HG02610 (cell line): ENCODE data around the gene DEDD2.
A peak's percentile ranks its signal among the peaks of the same experiment; 100 is the strongest.
"Not testable (repeated sequence)": the region's sequence is repeated elsewhere in the genome, so short reads cannot be mapped to it uniquely, and the experiment has no call there.

ENCODE experiments used
- ATAC-seq: cut with Tn5 transposase; IDR thresholded peaks from one replicate; pipeline ENCODE4 v1.9.1; 2021; ENCODE audit warnings: mild to moderate bottlenecking, moderate library complexity; ENCODE audit not compliant: unreplicated experiment

Gene DEDD2

GRCh38 chr19:42217520-42218437, at the start of gene DEDD2:
DEDD2 (minus strand) TSS chr19:42217677; CDS start chr19:42217007, 670 bp downstream.
- ATAC-seq = peak; percentile 81

DNA sequence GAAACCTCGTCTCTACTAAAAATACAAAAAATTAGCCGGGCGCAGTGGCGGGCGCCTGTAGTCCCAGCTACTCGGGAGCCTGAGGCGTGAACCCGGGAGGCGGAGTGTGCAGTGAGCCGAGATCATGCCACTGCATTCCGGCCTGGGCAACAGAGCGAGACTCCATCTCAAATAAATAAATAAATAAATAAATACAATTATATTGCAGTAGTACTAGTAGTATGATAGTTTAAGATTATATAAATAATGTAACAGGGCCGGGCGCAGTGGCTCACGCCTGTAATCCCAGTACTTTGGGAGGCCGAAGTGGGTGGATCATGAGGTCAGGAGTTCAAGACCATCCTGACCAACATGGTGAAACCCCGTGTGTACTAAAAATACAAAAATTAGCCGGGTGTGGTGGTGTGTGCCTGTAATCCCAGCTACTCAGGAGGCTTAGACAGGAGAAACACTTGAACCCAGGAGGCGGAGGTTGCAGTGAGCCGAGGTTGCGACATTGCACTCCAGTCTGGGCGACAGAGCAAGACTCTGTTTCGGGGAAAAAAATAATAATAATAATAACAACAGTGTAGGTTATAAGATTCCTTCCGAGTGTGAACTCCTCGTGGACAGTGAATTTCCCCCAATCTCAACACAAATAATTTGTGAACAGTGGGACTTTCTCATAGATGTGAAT, 49.6 kb upstream of the DEDD2 start:
- ATAC-seq = not testable (repeated sequence)

- ATAC-seq = not testable (repeated sequence)
Observed at GRCh38 chr19:42266105-42266504, 48.6 kb upstream of the DEDD2 start.

GRCh38 chr19:42261763-42262162, 44.3 kb upstream of the DEDD2 start:
- no peak for ATAC-seq

GRCh38 chr19:42257842-42258241, 40.4 kb upstream of the DEDD2 start:
- ATAC-seq = not testable (repeated sequence)

DNA sequence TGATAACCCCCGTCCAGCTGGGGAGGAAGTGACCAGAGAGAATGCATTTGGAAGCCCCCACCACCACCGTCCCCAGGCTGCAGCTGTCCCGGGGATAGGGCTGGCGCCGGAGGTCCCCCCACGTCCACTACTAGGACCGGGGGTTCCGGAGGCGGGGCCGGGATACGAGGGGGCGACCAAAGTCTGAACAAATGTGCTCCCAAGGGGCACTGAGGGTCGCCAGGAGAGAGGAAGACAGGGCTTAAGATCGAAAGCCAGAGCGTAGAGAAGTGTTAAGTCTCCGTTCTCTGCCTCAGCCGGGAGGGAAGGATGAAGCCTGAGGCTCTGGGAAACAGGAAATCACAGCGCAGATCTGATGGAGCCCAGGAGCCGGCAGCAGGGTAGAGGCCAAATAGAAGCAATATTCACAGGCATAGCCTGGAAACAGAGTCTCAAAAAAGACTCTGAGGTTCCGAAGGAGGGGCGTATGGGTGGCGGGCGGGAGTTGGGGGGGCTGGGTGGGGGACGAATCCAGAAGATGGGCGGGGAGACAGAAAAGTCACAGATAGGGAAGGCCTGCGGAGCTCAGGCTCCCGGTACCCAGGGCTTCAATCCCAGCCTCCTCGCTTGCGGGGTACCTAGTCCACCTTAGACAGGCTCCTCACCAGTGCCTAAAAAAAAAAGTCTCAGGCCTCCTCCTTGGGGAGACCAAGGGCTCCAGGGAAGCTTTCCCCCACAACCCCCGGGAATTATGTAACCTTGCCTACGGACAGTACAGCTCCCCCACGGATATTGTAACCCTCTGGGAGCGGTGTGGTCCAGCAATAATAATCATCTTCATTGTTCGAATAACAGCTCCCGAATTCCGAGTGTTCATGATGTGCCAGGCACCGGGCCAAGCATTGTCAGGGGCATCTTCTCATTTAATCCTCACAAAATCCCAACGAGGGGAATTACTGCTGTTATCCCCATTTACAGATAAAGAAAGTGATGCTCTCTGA, 38.6 kb upstream of the DEDD2 start:
- no peak for ATAC-seq

GRCh38 chr19:42254850-42255765, 37.6 kb upstream of the DEDD2 start, which contains the start of gene ERF:
ERF (minus strand) TSS chr19:42255128; CDS start chr19:42254999, 129 bp downstream.
- peak; percentile 63 for ATAC-seq

DNA sequence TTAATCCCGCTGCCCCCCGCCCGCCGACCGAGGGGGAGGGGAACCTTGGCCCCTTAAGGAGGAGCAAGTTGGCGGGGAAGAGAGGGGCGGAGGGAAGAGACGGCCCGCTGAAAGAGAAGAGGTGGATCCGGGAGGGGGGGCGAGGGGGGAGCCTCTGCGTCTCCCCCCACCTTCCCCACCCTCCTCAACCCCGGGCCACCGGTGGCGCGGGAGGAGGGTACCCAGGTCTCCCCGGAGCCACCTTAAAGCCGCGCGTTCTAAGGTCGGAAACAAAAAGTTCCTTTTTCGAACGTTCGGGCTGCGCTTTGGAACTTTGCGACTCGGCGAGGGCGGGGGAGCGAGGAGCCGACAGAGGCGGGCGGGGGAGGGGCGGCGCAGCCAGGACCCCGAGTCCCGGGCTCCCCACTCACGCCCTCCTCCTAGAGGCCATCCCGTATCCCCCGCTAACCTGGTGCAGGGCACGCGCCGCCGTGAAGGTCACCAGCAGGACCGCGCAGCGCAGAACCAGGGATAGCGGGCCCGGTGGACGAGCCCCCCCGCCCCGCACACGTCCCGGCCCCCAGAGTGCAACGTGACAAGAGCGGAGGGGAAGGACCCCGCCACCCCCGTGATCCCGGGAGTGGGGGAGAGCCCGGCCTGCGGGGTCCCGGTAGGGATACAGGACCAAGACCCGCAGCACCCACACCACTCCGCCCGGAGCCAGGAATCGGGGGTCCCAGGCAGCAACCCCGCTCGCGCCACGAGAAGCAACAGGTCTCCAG, 36.8 kb upstream of the DEDD2 start:
- no peak for ATAC-seq

GRCh38 chr19:42253245-42254088, 36.0 kb upstream of the DEDD2 start:
- ATAC-seq = no peak

DNA sequence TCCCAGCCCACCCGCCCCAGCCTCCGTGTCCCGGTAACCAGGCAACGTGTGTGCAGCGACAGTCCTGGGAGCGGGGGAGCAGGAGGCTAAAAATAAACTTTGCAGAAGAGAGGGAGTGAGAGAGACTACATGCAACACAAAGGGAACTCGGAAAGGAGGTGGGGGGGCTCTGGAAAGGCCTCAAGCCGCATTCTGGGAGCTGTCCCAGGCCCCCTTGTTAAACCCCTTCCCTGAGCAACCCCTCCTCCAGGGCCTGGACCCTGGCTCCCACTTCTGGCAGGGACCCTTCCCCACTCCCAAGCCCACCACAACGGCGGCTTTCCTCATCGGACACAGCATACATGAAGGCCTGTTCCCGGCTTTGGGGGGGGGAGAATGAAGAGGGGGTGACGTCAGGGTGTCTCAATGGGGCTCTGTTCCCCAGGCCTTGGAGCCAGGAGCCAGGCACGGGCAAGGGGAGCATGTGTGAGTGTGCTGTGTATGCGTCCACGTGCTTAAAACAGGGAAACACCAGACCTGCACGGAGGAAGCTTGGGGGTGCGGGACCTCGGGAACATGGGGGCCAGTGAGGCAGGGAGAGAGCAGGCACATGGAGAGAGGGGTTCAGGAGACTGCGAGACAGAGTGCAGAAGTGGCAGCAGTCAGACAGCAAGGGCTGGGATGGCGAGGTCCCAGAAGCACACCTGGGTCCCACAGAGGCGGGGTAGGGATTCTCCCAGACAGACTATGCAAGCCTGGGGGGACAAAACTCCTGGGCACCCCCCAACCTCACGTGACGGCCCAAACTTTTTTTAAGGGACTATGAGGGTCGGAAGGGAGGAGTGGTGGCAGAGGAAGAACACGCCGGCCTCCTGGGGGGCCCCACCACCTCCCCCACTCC, 35.1 kb upstream of the DEDD2 start:
- ATAC-seq = no peak

- no peak for ATAC-seq
Observed at GRCh38 chr19:42251572-42252358, 34.3 kb upstream of the DEDD2 start.

GRCh38 chr19:42250666-42251531, 33.4 kb upstream of the DEDD2 start:
- ATAC-seq = no peak

GRCh38 chr19:42250183-42250665, 32.7 kb upstream of the DEDD2 start:
- ATAC-seq = no peak

GRCh38 chr19:42249769-42250168, 32.3 kb upstream of the DEDD2 start:
- no peak for ATAC-seq

- ATAC-seq = no peak
Observed at GRCh38 chr19:42249149-42249750, 31.8 kb upstream of the DEDD2 start.
